Transverse colon (tissue), 4 donors: ENCODE results near the gene HECW1. TPM values are rescaled to one million over a fixed set of nuclear protein-coding genes. Genes with fewer than 3 reads are reported as not detected.

ENCODE experiments used
- DNase-seq: peaks from one replicate; pipeline ENCODE4 v3.0.0-alpha.2; 2019
- H3K27ac ChIP-seq, 4 donors: fragments of 200-600 bp; sonication (generic); 2 replicates each; pipeline ENCODE4 v1.5.1; 2016 to 2018; ENCODE audit warnings: inconsistent platforms in 4 of 4
- H3K27me3 ChIP-seq: fragments of 200-600 bp; sonication (generic); 2 replicates; pipeline ENCODE4 v1.5.1; 2017; ENCODE audit warnings: inconsistent platforms
- H3K36me3 ChIP-seq, 4 donors: fragments of 200-600 bp; sonication (generic); 2 replicates each; pipeline ENCODE4 v1.5.1; 2017 to 2019; ENCODE audit warnings: inconsistent platforms in 4 of 4
- H3K4me1 ChIP-seq, 4 donors: fragments of 200-600 bp; sonication (generic); 2 replicates each; pipeline ENCODE4 v1.5.1; 2017 to 2020; ENCODE audit warnings: inconsistent platforms in 4 of 4
- H3K4me3 ChIP-seq, 4 donors: fragments of 200-600 bp; sonication (generic); 1 replicate in 1 of 4; 2 replicates in 3 of 4; pipeline versions ENCODE4 v1.5.1 to v1.6.1; 2017 to 2019; ENCODE audit warnings: inconsistent platforms in 4 of 4
- H3K9me3 ChIP-seq, 2 donors: fragments of 200-600 bp; sonication (generic); 2 replicates each; pipeline ENCODE4 v1.5.1; 2017 to 2019; ENCODE audit warnings: inconsistent platforms in 2 of 2
- EP300 ChIP-seq: sonication (generic); formaldehyde crosslinking; IDR thresholded peaks from one replicate; pipeline ENCODE4 v1.6.1; 2017; ENCODE audit warnings: antibody characterized with exemption, low read depth
- POLR2A ChIP-seq: fragments of 450-650 bp; IDR thresholded peaks from one replicate; pipeline ENCODE4 v1.6.1; 2016; ENCODE audit warnings: antibody characterized with exemption, mild to moderate bottlenecking, moderate library complexity
- POLR2AphosphoS5 ChIP-seq, 3 donors: sonication (generic); formaldehyde crosslinking; IDR thresholded peaks; one replicate each; pipeline ENCODE4 v1.6.1; 2016; ENCODE audit warnings: antibody characterized with exemption in 3 of 3
- WGBS, 2 donors: methylation state at CpG; one replicate each; pipeline ENCODE4 v1.1.5; 2018; ENCODE audit warnings: low coverage in 1 of 2; 5-methylcytosine and 5-hydroxymethylcytosine counted together
- in situ Hi-C, 4 donors: fragments of 200-750 bp; cut with MboI; loops; one replicate each; pipeline versions ENCODE4 v1.15.0 to v1.15.1; 2017; ENCODE audit warnings: low sequenced_read_pairs in 3 of 4, low pct_ligation_motif_present in 1 of 4, low pct_unique_long_range_greater_than_20kb in 1 of 4
- intact Hi-C: fragments of 100-400 bp; cut with DNase I; formaldehyde crosslinking; loops from one replicate; pipeline ENCODE4 v1.15.1; 2023; ENCODE audit warnings: low total_unique reads
- total RNA-seq, 4 donors: library from RNA; depleted of rRNA; stranded (reverse); fragments of >200 nt; gene quantifications; one replicate each; pipeline ENCODE4 v1.1.0, GENCODE V29; 2016
- TF ChIP-seq, protein P1 (sequence below), 5 experiments: fragments of 200-600 bp in 3 of 5; fragments of 450-650 bp in 2 of 5; sonication (generic) in 3 of 5; IDR thresholded peaks; 1 replicate in 2 of 5; 2 replicates in 3 of 5; pipeline ENCODE4 v1.5.1; 2016 to 2017; ENCODE audit warnings: antibody characterized with exemption in 5 of 5, inconsistent platforms in 3 of 5, mild to moderate bottlenecking in 2 of 5, moderate library complexity in 1 of 5

The HECW1 gene
- total RNA-seq, 4 donors from 2014 or later, result 1.1 to 1.4 TPM; not detected in 2

DNA sequence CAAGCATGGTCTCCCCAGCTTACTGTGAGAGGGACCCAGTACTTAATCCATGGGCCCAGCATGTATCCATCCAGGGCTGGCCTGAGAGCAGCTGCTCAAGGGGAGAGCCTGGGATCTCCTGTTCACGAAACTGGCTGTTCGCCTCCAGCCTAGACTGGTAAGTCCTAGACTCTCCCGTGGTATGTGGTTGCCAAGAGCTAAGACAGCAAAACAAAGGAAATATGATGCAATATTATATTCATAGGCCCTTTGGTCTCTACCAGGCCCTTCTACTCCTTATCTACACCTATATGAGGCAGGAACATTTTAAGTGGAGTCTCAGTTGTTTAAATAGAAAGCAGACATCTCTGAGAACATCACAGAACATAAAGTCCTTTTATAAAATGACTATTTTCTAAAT lies 441.6 kb downstream of the HECW1 start:
- H3K4me3 ChIP-seq, result no peak overlapping the region
- intact Hi-C loops (no loop called here), in situ Hi-C loops (loop anchor here in 1 of 4 donors (25.0 kb wide), 1 partner anchor 283 kb away; no protein-coding TSS in a partner anchor)
- no peaks in the 10 kb centered on the region for H3K4me1 ChIP-seq
- H3K27ac ChIP-seq, result no peak overlapping the region
- no peaks in the 10 kb centered on the region for H3K36me3 ChIP-seq
- H3K27me3 ChIP-seq, result peaks cover 3% of the 10 kb centered on the region
- DNase-seq, result no peak
- TF ChIP-seq, protein P1, sequence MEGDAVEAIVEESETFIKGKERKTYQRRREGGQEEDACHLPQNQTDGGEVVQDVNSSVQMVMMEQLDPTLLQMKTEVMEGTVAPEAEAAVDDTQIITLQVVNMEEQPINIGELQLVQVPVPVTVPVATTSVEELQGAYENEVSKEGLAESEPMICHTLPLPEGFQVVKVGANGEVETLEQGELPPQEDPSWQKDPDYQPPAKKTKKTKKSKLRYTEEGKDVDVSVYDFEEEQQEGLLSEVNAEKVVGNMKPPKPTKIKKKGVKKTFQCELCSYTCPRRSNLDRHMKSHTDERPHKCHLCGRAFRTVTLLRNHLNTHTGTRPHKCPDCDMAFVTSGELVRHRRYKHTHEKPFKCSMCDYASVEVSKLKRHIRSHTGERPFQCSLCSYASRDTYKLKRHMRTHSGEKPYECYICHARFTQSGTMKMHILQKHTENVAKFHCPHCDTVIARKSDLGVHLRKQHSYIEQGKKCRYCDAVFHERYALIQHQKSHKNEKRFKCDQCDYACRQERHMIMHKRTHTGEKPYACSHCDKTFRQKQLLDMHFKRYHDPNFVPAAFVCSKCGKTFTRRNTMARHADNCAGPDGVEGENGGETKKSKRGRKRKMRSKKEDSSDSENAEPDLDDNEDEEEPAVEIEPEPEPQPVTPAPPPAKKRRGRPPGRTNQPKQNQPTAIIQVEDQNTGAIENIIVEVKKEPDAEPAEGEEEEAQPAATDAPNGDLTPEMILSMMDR (IDR thresholded peaks at IDR 0.05), result no peak
- no peak for TF ChIP-seq EP300
- no peak for TF ChIP-seq POLR2AphosphoS5 (IDR thresholded peaks at IDR 0.05)
- no peak for TF ChIP-seq POLR2A
- H3K9me3 ChIP-seq, result no peaks in the 10 kb centered on the region
- 59% methylated on average over 3 of the region's 3 CpGs; no CpG with 5 or more reads in 1 of the 2 donors for WGBS, 2 donors

DNA sequence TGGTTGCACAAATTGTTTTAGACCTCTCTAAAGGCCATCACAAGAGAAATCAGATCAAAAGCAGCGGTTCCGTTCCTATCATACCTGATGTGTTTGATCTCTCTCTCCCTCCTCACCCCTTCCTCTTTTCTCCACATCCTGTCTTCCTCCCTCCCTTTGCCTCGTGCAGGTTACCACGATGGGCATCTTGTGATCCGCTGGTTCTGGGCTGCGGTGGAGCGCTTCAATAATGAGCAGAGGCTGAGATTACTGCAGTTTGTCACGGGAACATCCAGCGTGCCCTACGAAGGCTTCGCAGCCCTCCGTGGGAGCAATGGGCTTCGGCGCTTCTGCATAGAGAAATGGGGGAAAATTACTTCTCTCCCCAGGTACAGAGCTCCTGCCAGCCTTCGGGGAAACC lies 442.0 kb downstream of the HECW1 start:
- Histone ChIP-seq H3K4me1 (no peaks in the 10 kb centered on the region), H3K4me3 (no peak overlapping the region), H3K9me3 (no peaks in the 10 kb centered on the region), H3K27ac (no peak overlapping the region), H3K27me3 (peaks cover 3% of the 10 kb centered on the region), H3K36me3 (no peaks in the 10 kb centered on the region)
- no peak for DNase-seq
- 76 to 90% methylated on average over 2 to 15 of the region's 15 CpGs for WGBS, 2 donors
- intact Hi-C loops (no loop called here), in situ Hi-C loops (loop anchor here in 1 of 4 donors (25.0 kb wide), 1 partner anchor 283 kb away; no protein-coding TSS in a partner anchor)
- TF ChIP-seq POLR2A, result no peak
- TF ChIP-seq, protein P1 (IDR thresholded peaks at IDR 0.05), result no peak
- no peak for TF ChIP-seq EP300
- TF ChIP-seq POLR2AphosphoS5 (IDR thresholded peaks at IDR 0.05), result no peak

DNA sequence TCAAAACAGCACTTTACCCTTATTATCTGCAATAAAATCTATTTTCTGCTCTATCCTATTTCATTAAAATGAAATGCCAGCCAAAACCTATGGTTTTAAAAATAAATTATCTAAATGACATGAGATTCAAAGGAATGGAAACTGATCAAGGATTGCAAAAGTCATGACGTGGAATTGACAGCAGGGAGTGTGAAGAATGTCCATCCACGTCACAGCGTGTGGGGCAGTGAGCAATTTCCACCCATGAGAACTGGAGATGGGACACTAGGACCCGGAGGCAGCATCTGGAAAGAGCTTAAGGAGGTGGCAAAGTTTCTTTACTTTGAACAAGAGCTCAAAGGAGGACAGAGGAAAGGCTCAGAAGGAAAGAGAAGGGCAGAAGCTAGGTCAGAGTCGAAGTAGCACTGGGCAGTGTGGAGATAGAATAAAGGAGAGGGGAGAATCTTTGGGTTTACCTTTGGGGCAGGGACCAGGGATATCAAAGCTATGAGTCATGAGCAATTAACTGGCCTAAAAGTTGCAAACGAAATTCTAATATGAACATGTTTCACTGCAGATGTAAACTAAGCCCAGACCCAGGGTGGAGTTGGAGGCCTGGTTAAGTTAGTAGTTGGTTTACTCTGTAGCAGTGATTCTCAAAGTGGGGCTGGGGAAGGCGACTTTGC lies 445.5 kb downstream of the HECW1 start:
- intact Hi-C loops, result no loop called here
- TF ChIP-seq POLR2AphosphoS5 (IDR thresholded peaks at IDR 0.05) (no peak), EP300 (no peak)
- Histone ChIP-seq H3K9me3 (no peaks in the 10 kb centered on the region), H3K27me3 (peaks cover 3% of the 10 kb centered on the region), H3K4me1 (no peaks in the 10 kb centered on the region), H3K4me3 (no peak overlapping the region), H3K36me3 (no peaks in the 10 kb centered on the region), H3K27ac (no peak overlapping the region)
- in situ Hi-C loops, result loop anchor here in 1 of 4 donors (25.0 kb wide), 1 partner anchor 279 kb away; no protein-coding TSS in a partner anchor
- no peak for DNase-seq
- WGBS, 2 donors, result 74 to 79% methylated on average over 6 to 7 of the region's 7 CpGs

DNA sequence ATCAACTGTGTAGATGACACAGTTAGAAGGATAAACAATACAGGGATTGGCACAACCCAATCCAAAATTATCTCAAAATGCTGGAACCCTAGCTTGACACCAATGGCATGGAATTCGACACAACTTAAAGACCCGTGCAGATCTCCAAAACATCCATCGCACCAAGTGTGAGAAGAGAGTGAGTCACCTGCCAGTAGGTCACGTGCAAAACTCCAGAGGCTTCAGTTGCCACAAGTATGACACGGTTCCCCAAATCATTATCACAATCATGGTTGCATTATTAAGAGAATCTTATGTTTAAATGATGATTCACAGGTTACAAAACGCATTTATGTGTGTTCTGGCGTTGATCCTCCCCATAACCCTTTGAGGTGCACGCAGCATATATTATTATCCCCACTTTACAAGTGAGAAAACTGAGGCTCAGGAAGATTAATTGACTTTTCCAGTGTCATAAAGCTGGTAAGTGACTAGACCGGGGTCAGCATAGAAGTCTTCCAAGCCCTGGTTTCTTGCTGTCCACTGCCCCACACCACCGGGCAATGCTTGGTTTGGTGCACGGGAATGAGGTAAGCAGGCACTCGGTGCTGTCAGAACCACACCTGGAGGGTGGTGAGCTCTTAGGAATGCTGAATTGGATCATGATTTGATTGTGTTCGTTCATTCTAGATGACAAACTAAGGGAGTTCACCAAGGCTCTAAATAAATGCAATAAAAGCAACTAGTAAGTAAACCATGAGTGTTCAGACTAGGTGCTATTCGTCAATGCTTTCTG lies 446.9 kb downstream of the HECW1 start:
- DNase-seq, result no peak
- Histone ChIP-seq H3K9me3 (no peaks in the 10 kb centered on the region), H3K36me3 (no peaks in the 10 kb centered on the region), H3K4me3 (no peak overlapping the region), H3K27me3 (peaks cover 7% of the 10 kb centered on the region), H3K27ac (no peak overlapping the region), H3K4me1 (no peaks in the 10 kb centered on the region)
- intact Hi-C loops (no loop called here), in situ Hi-C loops (loop anchor here in 1 of 4 donors (25.0 kb wide), 1 partner anchor 278 kb away; no protein-coding TSS in a partner anchor)
- TF ChIP-seq, protein P1 (IDR thresholded peaks at IDR 0.05), result no peak
- no peak for TF ChIP-seq POLR2AphosphoS5 (IDR thresholded peaks at IDR 0.05)
- TF ChIP-seq EP300, result no peak
- TF ChIP-seq POLR2A, result no peak
- WGBS, 2 donors, result 45 to 87% methylated on average over 2 to 14 of the region's 14 CpGs
